Thymus (tissue), 11 donors: ENCODE results near the gene IFNA6. TPM values are rescaled to one million over a fixed set of nuclear protein-coding genes. Genes with fewer than 3 reads are reported as not detected.

Experiments used
- DNase-seq, 9 donors: peaks; one replicate each; pipeline ENCODE4 v3.0.0-alpha.2; 2013; ENCODE audit warnings: low spot score in 9 of 9, low read depth in 6 of 9, missing footprints in 1 of 9
- H3K27ac ChIP-seq, 2 donors: one replicate each; pipeline ENCODE4 v1.5.1; 2013; ENCODE audit warnings: control low read depth in 1 of 2, low read depth in 1 of 2, low read length in 1 of 2, mild to moderate bottlenecking in 1 of 2, moderate library complexity in 1 of 2
- H3K27me3 ChIP-seq, 2 donors: one replicate each; pipeline ENCODE4 v1.5.1; 2013; ENCODE audit warnings: low read length in 1 of 2; ENCODE audit not compliant: control insufficient read depth in 2 of 2, insufficient read depth in 1 of 2
- H3K36me3 ChIP-seq, 2 donors: one replicate each; pipeline ENCODE4 v1.5.1; 2013; ENCODE audit warnings: low read length in 1 of 2, mild to moderate bottlenecking in 1 of 2, moderate library complexity in 1 of 2; ENCODE audit not compliant: control insufficient read depth in 2 of 2, insufficient read depth in 2 of 2
- H3K4me1 ChIP-seq, 2 donors: one replicate each; pipeline ENCODE4 v1.5.1; 2013; ENCODE audit warnings: low read length in 2 of 2; ENCODE audit not compliant: control insufficient read depth in 2 of 2, insufficient read depth in 2 of 2
- H3K4me3 ChIP-seq, 2 donors: one replicate each; pipeline ENCODE4 v1.5.1; 2013; ENCODE audit warnings: low read length in 2 of 2, control low read depth in 1 of 2, mild to moderate bottlenecking in 1 of 2
- H3K9me3 ChIP-seq, 2 donors: one replicate each; pipeline ENCODE4 v1.5.1; 2013; ENCODE audit warnings: low read length in 1 of 2, mild to moderate bottlenecking in 1 of 2; ENCODE audit not compliant: control insufficient read depth in 2 of 2, insufficient read depth in 1 of 2
- WGBS: extraction: QIAGEN DNeasy Blood & Tissue Kit; methylation state at CpG from one replicate; pipeline ENCODE4 v1.1.7; 2013; 5-methylcytosine and 5-hydroxymethylcytosine counted together
- polyA plus RNA-seq: library from polyadenylated mRNA; stranded (reverse); fragments of 200-250 nt; gene quantifications from one replicate; pipeline ENCODE4 v1.2.3, GENCODE V29; 2013
- total RNA-seq: library from RNA; stranded (reverse); fragments of 120-200 nt; gene quantifications from one replicate; pipeline ENCODE4 v1.2.4, GENCODE V29; 2013
- donor health status: healthy.

Gene IFNA6
- total and polyA plus RNA-seq, 2 donors, result not detected

GRCh38 chr9:21334701-21335632 lies 15.7 kb downstream of the IFNA6 start, which contains the start of gene KLHL9:
Gene KLHL9 (minus strand): TSS chr9:21335404. CDS start chr9:21334859, 545 bp downstream.
- H3K4me3 ChIP-seq, result peak within 1 kb of the TSS; percentile 92 to 99
- no peaks in the 10 kb centered on the region for H3K9me3 ChIP-seq
- H3K27me3 ChIP-seq, result no peaks in the 10 kb centered on the region
- peak; percentile 73 to 93 (median 85) for DNase-seq
- WGBS, result under 1% methylated on average over 55 of the region's 55 CpGs
- peaks cover 13 to 14% of the 10 kb centered on the region in 2 donors for H3K4me1 ChIP-seq
- peak within 1 kb of the TSS; percentile 91 to 96 for H3K27ac ChIP-seq
- peaks cover 0 to 8% of the 10 kb centered on the region in 2 donors for H3K36me3 ChIP-seq

GRCh38 chr9:21333226-21333625 lies 17.5 kb downstream of the IFNA6 start:
- H3K4me1 ChIP-seq, result peaks cover 13 to 14% of the 10 kb centered on the region in 2 donors
- no peaks in the 10 kb centered on the region for H3K9me3 ChIP-seq
- H3K27me3 ChIP-seq, result no peaks in the 10 kb centered on the region
- WGBS, result 98% methylated on average over 2 of the region's 2 CpGs
- H3K36me3 ChIP-seq, result peaks cover 0 to 8% of the 10 kb centered on the region in 2 donors
- no peak for DNase-seq
- H3K4me3 ChIP-seq, result no peak overlapping the region
- no peak overlapping the region for H3K27ac ChIP-seq

GRCh38 chr9:21331676-21332402 lies 18.8 kb downstream of the IFNA6 start:
- peaks cover 13 to 14% of the 10 kb centered on the region in 2 donors for H3K4me1 ChIP-seq
- H3K27ac ChIP-seq, result no peak overlapping the region
- no peak for DNase-seq
- WGBS, result 85% methylated on average over 5 of the region's 5 CpGs
- no peaks in the 10 kb centered on the region for H3K9me3 ChIP-seq
- H3K27me3 ChIP-seq, result no peaks in the 10 kb centered on the region
- no peak overlapping the region for H3K4me3 ChIP-seq
- H3K36me3 ChIP-seq, result peaks cover 0 to 8% of the 10 kb centered on the region in 2 donors

- Histone ChIP-seq H3K4me3 (no peak overlapping the region), H3K36me3 (peaks cover 6 to 18% of the 10 kb centered on the region in 2 donors), H3K9me3 (no peaks in the 10 kb centered on the region), H3K4me1 (peaks cover 0 to under 1% of the 10 kb centered on the region in 2 donors), H3K27ac (no peak overlapping the region), H3K27me3 (no peaks in the 10 kb centered on the region)
- 47% methylated on average over 2 of the region's 2 CpGs for WGBS
- peak in 8 of 9 donors; percentile 25 to 77 (median 38) for DNase-seq
These were observed 24.1 kb downstream of the IFNA6 start for GRCh38 chr9:21326526-21327139.

- WGBS, result 96% methylated on average over 4 of the region's 4 CpGs
- H3K27me3 ChIP-seq, result no peaks in the 10 kb centered on the region
- H3K4me1 ChIP-seq, result no peaks in the 10 kb centered on the region
- no peak for DNase-seq
- H3K27ac ChIP-seq, result no peak overlapping the region
- no peaks in the 10 kb centered on the region for H3K9me3 ChIP-seq
- H3K4me3 ChIP-seq, result no peak overlapping the region
- peaks cover 6 to 25% of the 10 kb centered on the region in 2 donors for H3K36me3 ChIP-seq
These were observed 26.6 kb downstream of the IFNA6 start for GRCh38 chr9:21324047-21324446.

- 97% methylated on average over 5 of the region's 5 CpGs for WGBS
- H3K4me1 ChIP-seq, result no peaks in the 10 kb centered on the region
These were observed 27.7 kb downstream of the IFNA6 start for GRCh38 chr9:21322911-21323461.

GRCh38 chr9:21320465-21320864 lies 30.2 kb downstream of the IFNA6 start:
- no peak for DNase-seq
- Histone ChIP-seq H3K4me1 (no peaks in the 10 kb centered on the region), H3K36me3 (peaks cover 6 to 25% of the 10 kb centered on the region in 2 donors), H3K27me3 (no peaks in the 10 kb centered on the region), H3K9me3 (no peaks in the 10 kb centered on the region), H3K27ac (no peak overlapping the region), H3K4me3 (no peak overlapping the region)
- WGBS, result 96% methylated on average over 2 of the region's 2 CpGs

More at GRCh38 chr9:21322911-21323461, 27.7 kb downstream of the IFNA6 start:
- H3K4me3 ChIP-seq, result no peak overlapping the region
- peaks cover 6 to 25% of the 10 kb centered on the region in 2 donors for H3K36me3 ChIP-seq
- H3K27ac ChIP-seq, result no peak overlapping the region
- H3K9me3 ChIP-seq, result no peaks in the 10 kb centered on the region
- no peak for DNase-seq
- no peaks in the 10 kb centered on the region for H3K27me3 ChIP-seq

GRCh38 chr9:21317956-21318923 lies 32.4 kb downstream of the IFNA6 start:
- H3K27ac ChIP-seq, result no peak overlapping the region
- H3K27me3 ChIP-seq, result no peaks in the 10 kb centered on the region
- peaks cover 3 to 15% of the 10 kb centered on the region in 2 donors for H3K36me3 ChIP-seq
- 32% methylated on average over 7 of the region's 7 CpGs for WGBS
- DNase-seq, result peak in 5 of 9 donors; percentile 17 to 62 (median 24)
- no peaks in the 10 kb centered on the region for H3K9me3 ChIP-seq
- H3K4me1 ChIP-seq, result no peaks in the 10 kb centered on the region
- H3K4me3 ChIP-seq, result no peak overlapping the region
